GM23338 (cell line): ENCODE data around the gene COL21A1. TPM values are rescaled to one million over a fixed set of nuclear protein-coding genes. Genes with fewer than 3 reads are reported as not detected.

Experiments used
- ATAC-seq: fragments of 200-7000 bp; cut with Tn5 transposase; 3 replicates; pipeline ENCODE4 v1.9.1; 2020
- DNase-seq: peaks from one replicate; pipeline ENCODE4 v3.0.0-alpha.2; 2015; ENCODE audit warnings: low spot score
- H2AFZ ChIP-seq: fragments of 200-600 bp; sonication (generic); 2 replicates; pipeline ENCODE4 v1.8.0; 2016; ENCODE audit warnings: antibody characterized with exemption, mild to moderate bottlenecking, moderate library complexity
- H3F3A ChIP-seq: fragments of 200-600 bp; sonication (generic); replicated peaks from 2 replicates; pipeline ENCODE4 v1.8.0; 2017; ENCODE audit warnings: antibody characterized with exemption, mixed run types, low read depth
- H3K27ac ChIP-seq: fragments of 200-600 bp; sonication (generic); 2 replicates; pipeline ENCODE4 v1.6.1; 2016; ENCODE audit warnings: low read depth
- H3K27me3 ChIP-seq: fragments of 200-600 bp; sonication (generic); 2 replicates; pipeline ENCODE4 v1.8.0; 2016; ENCODE audit warnings: mild to moderate bottlenecking, mixed run types, moderate library complexity; ENCODE audit not compliant: insufficient read depth
- H3K36me3 ChIP-seq: fragments of 200-600 bp; sonication (generic); 2 replicates; pipeline ENCODE4 v1.8.0; 2016; ENCODE audit warnings: mild to moderate bottlenecking; ENCODE audit not compliant: insufficient read depth
- H3K4me1 ChIP-seq: fragments of 200-600 bp; sonication (generic); 2 replicates; pipeline ENCODE4 v1.8.0; 2016; ENCODE audit warnings: mild to moderate bottlenecking, moderate library complexity; ENCODE audit not compliant: insufficient read depth
- H3K4me2 ChIP-seq: fragments of 200-600 bp; sonication (generic); 2 replicates; pipeline ENCODE4 v1.7.1; 2017; ENCODE audit warnings: mixed run types
- H3K4me3 ChIP-seq: fragments of 200-600 bp; sonication (generic); 2 replicates; pipeline ENCODE4 v1.6.1; 2016; ENCODE audit warnings: mixed run types
- H3K79me2 ChIP-seq: fragments of 200-600 bp; sonication (generic); replicated peaks from 2 replicates; pipeline ENCODE4 v1.8.0; 2017; ENCODE audit warnings: mild to moderate bottlenecking; ENCODE audit not compliant: insufficient read depth
- H3K9me2 ChIP-seq: fragments of 200-600 bp; sonication (generic); 2 replicates; pipeline ENCODE4 v1.8.0; 2017; ENCODE audit not compliant: insufficient read depth
- H4K20me1 ChIP-seq: fragments of 200-600 bp; sonication (generic); replicated peaks from 2 replicates; pipeline ENCODE4 v1.8.0; 2017; ENCODE audit warnings: mild to moderate bottlenecking; ENCODE audit not compliant: insufficient read depth
- H3K27ac Mint-ChIP-seq: 2 replicates; pipeline ENCODE4 v1.8.0; 2020; ENCODE audit warnings: inconsistent platforms, mild to moderate bottlenecking, moderate library complexity, mixed read lengths
- H3K27me3 Mint-ChIP-seq: 3 replicates; pipeline ENCODE4 v1.8.0; 2022; ENCODE audit warnings: low read depth, mild to moderate bottlenecking, moderate library complexity, mixed read lengths, inconsistent platforms; ENCODE audit not compliant: insufficient read depth, poor library complexity
- H3K36me3 Mint-ChIP-seq: 3 replicates; pipeline ENCODE4 v1.8.0; 2021; ENCODE audit warnings: low read depth, mild to moderate bottlenecking, inconsistent platforms, moderate library complexity, mixed read lengths
- H3K4me1 Mint-ChIP-seq: 3 replicates; pipeline ENCODE4 v1.8.0; 2020; ENCODE audit warnings: mild to moderate bottlenecking, inconsistent platforms, mixed read lengths
- H3K4me3 Mint-ChIP-seq: 3 replicates; pipeline ENCODE4 v1.8.0; 2021; ENCODE audit warnings: moderate library complexity, mild to moderate bottlenecking, inconsistent platforms, mixed read lengths
- H3K9me3 Mint-ChIP-seq: 3 replicates; pipeline ENCODE4 v1.8.0; 2020; ENCODE audit warnings: moderate library complexity, mild to moderate bottlenecking, inconsistent platforms, mixed read lengths
- CREB1 ChIP-seq: fragments of 250-450 bp; sonication (Bioruptor Pico); IDR thresholded peaks from 2 replicates; pipeline ENCODE4 v1.5.0; 2020; ENCODE audit warnings: low read depth, mild to moderate bottlenecking, moderate library complexity
- CTCF ChIP-seq, 2 experiments: fragments of 200-600 bp in 1 of 2; sonication (generic) in 1 of 2; conservative IDR thresholded peaks; 2 replicates each; pipeline versions ENCODE4 v1.5.1 to v1.6.1; 2016 to 2017; ENCODE audit warnings: antibody characterized with exemption in 2 of 2, low read depth in 2 of 2, mild to moderate bottlenecking in 2 of 2, moderate library complexity in 1 of 2
- ETS1 ChIP-seq: IDR thresholded peaks from 2 replicates; pipeline ENCODE4 v1.6.1; 2016; ENCODE audit warnings: antibody characterized with exemption
- EZH2 ChIP-seq: fragments of 200-600 bp; sonication (generic); IDR thresholded peaks from one replicate; pipeline ENCODE4 v1.8.0; 2017; ENCODE audit warnings: antibody characterized with exemption, mild to moderate bottlenecking, low read depth; ENCODE audit not compliant: unreplicated experiment
- EZH2phosphoT487 ChIP-seq: fragments of 200-600 bp; sonication (generic); IDR thresholded peaks from one replicate; pipeline ENCODE4 v1.8.1; 2018; ENCODE audit warnings: antibody characterized with exemption; ENCODE audit not compliant: unreplicated experiment
- JUNB ChIP-seq: IDR thresholded peaks from one replicate; pipeline ENCODE4 v1.6.1; 2016; ENCODE audit warnings: antibody characterized with exemption; ENCODE audit not compliant: unreplicated experiment
- NANOG ChIP-seq: IDR thresholded peaks from 2 replicates; pipeline ENCODE4 v1.6.1; 2016; ENCODE audit warnings: antibody characterized with exemption, borderline replicate concordance
- POLR2AphosphoS5 ChIP-seq: IDR thresholded peaks from 2 replicates; pipeline ENCODE4 v1.6.1; 2016; ENCODE audit warnings: antibody characterized with exemption, low read depth
- REST ChIP-seq: IDR thresholded peaks from one replicate; pipeline ENCODE4 v1.6.1; 2018; ENCODE audit warnings: antibody characterized with exemption; ENCODE audit not compliant: unreplicated experiment
- STAT1 ChIP-seq: IDR thresholded peaks from one replicate; pipeline ENCODE4 v1.6.1; 2016; ENCODE audit warnings: antibody characterized with exemption; ENCODE audit not compliant: unreplicated experiment
- ZNF114 ChIP-seq: fragments of 250-450 bp; sonication (Bioruptor Pico); IDR thresholded peaks from 2 replicates; pipeline ENCODE4 v1.5.0; 2020; ENCODE audit warnings: mild to moderate bottlenecking, moderate library complexity
- ZNF331 ChIP-seq: fragments of 250-450 bp; sonication (Bioruptor Pico); IDR thresholded peaks from 2 replicates; pipeline ENCODE4 v1.5.0; 2020; ENCODE audit warnings: low read depth, mild to moderate bottlenecking, moderate library complexity
- ZNF462 ChIP-seq: fragments of 250-450 bp; sonication (Bioruptor Pico); IDR thresholded peaks from 2 replicates; pipeline ENCODE4 v1.5.0; 2020; ENCODE audit warnings: mild to moderate bottlenecking, moderate library complexity
- polyA plus RNA-seq: library from polyadenylated mRNA; unstranded; fragments of >200 nt; fragmentation: Nextera tagmentation; extraction: Ambion mirVana; gene quantifications from 2 replicates; pipeline ENCODE4 v1.2.1, GENCODE V29; 2016
- total RNA-seq: library from RNA; depleted of rRNA; stranded (reverse); fragments of >200 nt; shearing (Covaris generic); gene quantifications from 2 replicates; pipeline ENCODE4 v1.2.3, GENCODE V29; 2014

The COL21A1 gene
- total and polyA plus RNA-seq, 2 experiments from 2014 or later, result 5.0 to 6.2 TPM

GRCh38 chr6:56154076-56154475 lies 93.3 kb downstream of the COL21A1 start:
- Histone ChIP-seq H3K4me2 (no peak overlapping the region), H3K4me3 (no peak overlapping the region), H3K36me3 (peaks cover 5% of the 10 kb centered on the region; the same call in 1 of the 2 replicates), H3K79me2 (no peaks in the 10 kb centered on the region), H4K20me1 (no peaks in the 10 kb centered on the region), H3K27ac (no peak overlapping the region), H3K9me2 (no peaks in the 10 kb centered on the region; the same call in 1 of the 2 replicates), H3F3A (no peaks in the 10 kb centered on the region), H2AFZ (no peak overlapping the region), H3K4me1 (0 out of 2 replicates have a peak, but pooled peaks cover 2% of the 10 kb centered on the region), H3K27me3 (no peaks in the 10 kb centered on the region)
- no peak overlapping the region for H3K27ac Mint-ChIP-seq
- H3K9me3 Mint-ChIP-seq, result peaks cover 15% of the 10 kb centered on the region
- no peak for TF ChIP-seq CREB1 (CRISPR knock-in tag)
- no peak for TF ChIP-seq ZNF331
- no peak for TF ChIP-seq REST
- no peak for TF ChIP-seq ZNF114
- TF ChIP-seq ETS1, result no peak
- TF ChIP-seq ZNF462 (CRISPR knock-in tag), result no peak
- TF ChIP-seq STAT1, result no peak
- no peak for TF ChIP-seq CTCF (conservative IDR thresholded peaks at IDR 0.05; ENCODE audit: low read depth in 2 of 2)
- no peak for TF ChIP-seq JUNB
- no peak for TF ChIP-seq POLR2AphosphoS5
- no peak for TF ChIP-seq EZH2phosphoT487
- no peak for TF ChIP-seq NANOG
- TF ChIP-seq EZH2, result no peak
- peaks cover 7% of the 10 kb centered on the region; the same call in 2 of the 3 replicates for H3K4me1 Mint-ChIP-seq
- H3K4me3 Mint-ChIP-seq, result no peak overlapping the region
- no peak for DNase-seq
- no peak for ATAC-seq
- H3K36me3 Mint-ChIP-seq, result peaks cover 26% of the 10 kb centered on the region
- no peaks in the 10 kb centered on the region for H3K27me3 Mint-ChIP-seq
